MG63 (cell line): ENCODE measurements around the gene SELENOT. TPM values are rescaled to one million over a fixed set of nuclear protein-coding genes. Genes with fewer than 3 reads are reported as not detected.

Experiments used
- DNase-seq: peaks from one replicate; pipeline ENCODE4 v3.0.0-alpha.2; 2020
- H3K27me3 ChIP-seq: fragments of 250-450 bp; sonication (Bioruptor Pico); 2 replicates; pipeline ENCODE4 v1.5.1; 2020; ENCODE audit warnings: mild to moderate bottlenecking, moderate library complexity
- H3K36me3 ChIP-seq: fragments of 250-450 bp; sonication (Bioruptor Pico); 2 replicates; pipeline ENCODE4 v1.5.1; 2020; ENCODE audit warnings: mild to moderate bottlenecking, moderate library complexity
- H3K4me3 ChIP-seq: fragments of 250-450 bp; sonication (Bioruptor Pico); 2 replicates; pipeline ENCODE4 v1.5.1; 2020; ENCODE audit warnings: mild to moderate bottlenecking, moderate library complexity
- H3K9me3 ChIP-seq: fragments of 250-450 bp; sonication (Bioruptor Pico); 2 replicates; pipeline ENCODE4 v1.5.1; 2020; ENCODE audit warnings: mild to moderate bottlenecking, moderate library complexity
- total RNA-seq: library from RNA; depleted of rRNA; stranded (reverse); fragments of >200 nt; shearing (Covaris generic); gene quantifications from 2 replicates; pipeline ENCODE4 v1.2.3, GENCODE V29; 2014; ENCODE audit warnings: low replicate concordance

The SELENOT gene
- total RNA-seq, 1 experiment from 2014 or later: 174 TPM

DNA sequence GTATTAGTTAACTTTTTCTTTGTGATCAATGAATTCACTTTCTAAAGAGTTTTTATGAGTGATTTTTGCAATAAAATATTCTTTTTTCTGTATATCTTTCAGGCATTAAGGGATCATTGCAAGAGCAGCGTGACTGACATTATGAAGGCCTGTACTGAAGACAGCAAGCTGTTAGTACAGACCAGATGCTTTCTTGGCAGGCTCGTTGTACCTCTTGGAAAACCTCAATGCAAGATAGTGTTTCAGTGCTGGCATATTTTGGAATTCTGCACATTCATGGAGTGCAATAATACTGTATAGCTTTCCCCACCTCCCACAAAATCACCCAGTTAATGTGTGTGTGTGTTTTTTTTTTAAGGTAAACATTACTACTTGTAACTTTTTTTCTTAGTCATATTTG, 24.4 kb downstream of the SELENOT start:
- Histone ChIP-seq H3K4me3 (no peak overlapping the region), H3K27me3 (no peaks in the 10 kb centered on the region), H3K36me3 (peaks cover 36% of the 10 kb centered on the region), H3K9me3 (no peaks in the 10 kb centered on the region)
- peak; percentile 31 for DNase-seq

GRCh38 chr3:150631515-150632221, 28.5 kb downstream of the SELENOT start:
- H3K36me3 ChIP-seq: peaks cover 24% of the 10 kb centered on the region
- H3K27me3 ChIP-seq: no peaks in the 10 kb centered on the region
- no peak overlapping the region for H3K4me3 ChIP-seq
- no peak for DNase-seq
- H3K9me3 ChIP-seq: no peaks in the 10 kb centered on the region

DNA sequence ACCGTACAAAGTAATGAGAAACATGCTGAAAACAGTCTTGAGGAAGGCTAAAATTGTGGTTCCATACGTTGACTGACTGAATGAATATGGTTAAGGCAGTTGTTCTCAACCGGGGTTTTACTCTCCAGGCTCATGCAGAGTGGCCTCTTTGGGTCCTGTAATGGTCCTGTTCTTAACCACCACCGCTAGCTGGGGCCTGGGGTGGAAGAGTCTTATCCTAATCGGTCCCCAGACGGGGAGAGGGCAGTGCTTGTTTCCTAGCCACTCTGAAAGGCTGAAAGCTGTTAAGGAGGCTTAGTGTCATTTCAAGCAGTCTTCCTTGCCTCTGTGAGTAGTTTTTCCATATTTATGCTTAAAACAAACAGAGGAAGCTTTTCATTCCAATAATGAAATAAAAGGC, 32.0 kb downstream of the SELENOT start:
- DNase-seq: no peak
- H3K9me3 ChIP-seq: no peaks in the 10 kb centered on the region
- H3K36me3 ChIP-seq: peaks cover 5% of the 10 kb centered on the region; the same call in 1 of the 2 replicates
- H3K27me3 ChIP-seq: no peaks in the 10 kb centered on the region
- H3K4me3 ChIP-seq: no peak overlapping the region

- no peak for DNase-seq
- Histone ChIP-seq H3K4me3 (no peak overlapping the region), H3K9me3 (peaks cover 2% of the 10 kb centered on the region; the same call in 1 of the 2 replicates), H3K36me3 (peaks cover under 1% of the 10 kb centered on the region; the same call in 1 of the 2 replicates), H3K27me3 (no peaks in the 10 kb centered on the region)
Observed at GRCh38 chr3:150635526-150635925, 32.4 kb downstream of the SELENOT start.

DNA sequence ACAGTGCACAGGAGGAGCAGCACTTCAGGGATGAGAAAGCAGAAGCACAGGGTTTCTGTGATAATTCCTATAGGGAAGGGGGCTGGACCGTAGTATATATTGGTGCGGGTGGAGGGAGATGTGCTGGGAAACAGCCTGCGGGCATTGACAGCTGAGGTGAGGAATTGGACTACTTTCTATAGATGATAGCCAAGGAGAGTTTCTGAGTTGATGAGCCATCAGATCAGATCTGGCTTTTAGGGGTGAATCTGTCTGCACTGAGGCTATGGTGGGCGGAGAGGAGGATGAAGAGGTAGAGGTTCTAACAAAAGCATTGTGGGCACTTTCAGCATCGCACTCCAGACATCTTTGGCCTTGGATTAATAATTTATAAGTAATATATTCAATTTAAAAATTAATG, 33.1 kb downstream of the SELENOT start:
- Histone ChIP-seq H3K4me3 (no peak overlapping the region), H3K9me3 (peaks cover 3% of the 10 kb centered on the region; the same call in 1 of the 2 replicates), H3K36me3 (no peaks in the 10 kb centered on the region), H3K27me3 (no peaks in the 10 kb centered on the region)
- no peak for DNase-seq

DNA sequence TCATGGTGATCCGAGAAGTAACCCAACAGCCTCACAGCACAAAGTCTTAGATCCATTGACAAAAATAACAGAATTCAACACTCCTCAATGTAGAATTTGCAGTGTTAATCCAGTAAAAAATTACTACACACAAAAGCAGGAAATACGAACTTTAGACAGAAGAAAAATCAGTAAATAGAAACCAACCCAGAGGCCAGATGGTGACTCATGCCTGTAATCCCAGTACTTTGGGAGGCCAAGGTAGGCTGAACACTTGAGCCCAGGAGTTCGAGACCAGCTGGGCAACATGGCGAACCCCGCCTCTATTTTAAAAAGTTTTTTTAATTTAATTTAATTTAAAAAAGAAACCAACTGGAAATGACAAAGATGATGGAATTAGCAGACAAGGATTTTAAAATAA, 36.1 kb downstream of the SELENOT start:
- peak; percentile 21 for DNase-seq
- Histone ChIP-seq H3K4me3 (no peak overlapping the region), H3K36me3 (no peaks in the 10 kb centered on the region), H3K9me3 (peaks cover 3% of the 10 kb centered on the region; the same call in 1 of the 2 replicates), H3K27me3 (no peaks in the 10 kb centered on the region)

DNA sequence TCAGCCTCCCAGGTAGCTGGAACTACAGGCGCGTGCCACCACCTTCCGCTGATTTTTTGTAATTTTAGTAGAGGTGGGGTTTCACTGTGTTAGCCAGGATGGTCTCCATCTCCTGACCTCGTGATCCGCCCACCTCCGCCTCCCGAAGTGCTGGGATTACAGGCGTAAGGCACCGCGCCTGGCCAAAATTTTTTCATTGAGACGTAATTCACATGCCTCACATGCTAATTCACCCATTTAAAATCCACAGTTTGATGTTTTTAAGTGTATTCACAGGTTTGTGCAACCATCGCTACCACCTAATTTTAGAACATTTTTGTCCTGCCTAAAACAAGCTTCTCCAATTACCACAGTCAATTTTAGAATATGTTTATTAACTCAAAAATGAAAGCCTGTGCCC, 37.1 kb downstream of the SELENOT start:
- Histone ChIP-seq H3K4me3 (no peak overlapping the region), H3K9me3 (peaks cover 3% of the 10 kb centered on the region; the same call in 1 of the 2 replicates), H3K27me3 (no peaks in the 10 kb centered on the region), H3K36me3 (no peaks in the 10 kb centered on the region)
- no peak for DNase-seq

GRCh38 chr3:150653110-150653561, 50.0 kb downstream of the SELENOT start:
- Histone ChIP-seq H3K9me3 (no peaks in the 10 kb centered on the region), H3K4me3 (no peak overlapping the region), H3K36me3 (no peaks in the 10 kb centered on the region), H3K27me3 (peaks cover 2% of the 10 kb centered on the region; the same call in 1 of the 2 replicates)
- DNase-seq: no peak

DNA sequence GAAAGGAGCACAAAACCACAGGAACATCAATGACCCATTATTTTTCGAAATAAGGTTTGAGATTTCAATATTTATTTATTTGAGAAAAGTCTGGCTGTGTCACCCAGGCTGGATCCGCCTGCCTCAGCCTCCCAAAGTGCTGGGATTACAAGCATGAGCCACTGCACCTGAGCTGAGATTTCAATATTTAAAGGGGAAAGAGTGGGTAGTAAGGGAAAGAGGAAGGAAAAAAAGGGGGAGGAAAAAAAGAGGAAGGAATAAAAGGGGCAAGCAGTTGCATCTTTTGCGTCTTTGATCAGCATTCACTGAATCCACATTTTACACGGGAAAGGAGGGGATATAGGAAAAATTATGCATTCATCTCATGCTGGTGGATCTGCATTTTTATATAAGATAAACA, 53.2 kb downstream of the SELENOT start:
- DNase-seq: no peak
- Histone ChIP-seq H3K36me3 (no peaks in the 10 kb centered on the region), H3K9me3 (no peaks in the 10 kb centered on the region), H3K27me3 (peaks cover 2% of the 10 kb centered on the region; the same call in 1 of the 2 replicates), H3K4me3 (no peak overlapping the region)

DNA sequence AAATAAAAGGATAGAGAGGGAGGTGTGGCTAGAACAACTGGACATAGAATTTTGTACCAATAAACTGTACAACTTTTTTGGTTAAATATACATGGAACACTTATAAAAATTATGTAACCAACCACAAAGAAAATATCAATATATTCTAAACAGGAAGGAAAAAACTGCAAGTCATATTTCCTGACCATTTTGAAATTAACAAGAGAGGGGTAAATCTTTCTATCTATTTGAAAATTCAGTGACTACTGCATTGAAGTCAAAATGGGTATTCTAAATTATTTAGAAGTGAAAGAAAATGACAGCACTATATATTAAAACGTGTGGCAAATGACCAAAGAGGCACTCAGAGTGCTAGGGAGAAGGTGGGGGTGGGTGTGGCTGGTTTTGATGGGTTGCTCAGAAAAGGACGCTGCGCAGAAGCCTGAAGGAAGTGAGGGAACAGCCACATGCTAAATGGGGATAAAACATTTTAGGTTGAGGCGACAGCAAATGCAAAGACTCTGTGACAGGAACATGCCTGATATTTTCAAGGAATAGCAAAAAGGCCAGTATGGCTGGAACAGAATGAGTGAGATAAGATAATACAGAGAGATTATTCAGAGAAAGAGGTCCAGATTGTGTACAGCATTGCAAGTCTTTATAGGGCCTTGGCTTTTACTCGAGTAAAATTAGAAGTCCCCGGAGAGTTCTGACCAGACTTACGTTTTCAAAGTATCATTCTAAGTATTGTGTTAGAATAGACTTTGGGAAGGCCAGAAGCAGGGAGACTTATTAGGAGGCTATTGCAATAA, 59.5 kb downstream of the SELENOT start:
- peaks cover 3% of the 10 kb centered on the region; the same call in 1 of the 2 replicates for H3K27me3 ChIP-seq
- no peak for DNase-seq

DNA sequence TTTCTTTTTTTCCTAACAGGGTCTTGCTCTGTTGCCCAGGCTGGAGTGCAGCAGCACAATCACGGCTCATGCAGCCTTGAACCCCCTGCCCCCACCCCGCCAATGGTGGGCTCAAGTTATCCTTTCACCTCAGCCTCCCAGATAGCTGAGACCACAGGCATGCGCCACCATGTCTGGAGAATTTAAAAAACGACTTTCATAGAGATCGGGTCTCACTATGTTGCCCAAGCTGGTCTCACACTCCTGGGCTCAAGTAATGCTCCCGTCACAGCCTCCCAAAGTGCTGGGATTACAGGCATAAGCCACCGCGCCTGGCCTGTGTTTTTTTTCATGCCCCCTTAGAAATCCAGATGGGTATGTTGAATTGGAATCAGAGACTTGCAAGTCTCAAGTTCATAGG, 60.3 kb downstream of the SELENOT start:
- Histone ChIP-seq H3K27me3 (peaks cover 7% of the 10 kb centered on the region; the same call in 1 of the 2 replicates), H3K4me3 (no peak overlapping the region), H3K9me3 (no peaks in the 10 kb centered on the region), H3K36me3 (no peaks in the 10 kb centered on the region)
- DNase-seq: no peak

More for the DNA sequence above, 59.5 kb downstream of the SELENOT start:
- no peaks in the 10 kb centered on the region for H3K36me3 ChIP-seq
- no peaks in the 10 kb centered on the region for H3K9me3 ChIP-seq
- no peak overlapping the region for H3K4me3 ChIP-seq

DNA sequence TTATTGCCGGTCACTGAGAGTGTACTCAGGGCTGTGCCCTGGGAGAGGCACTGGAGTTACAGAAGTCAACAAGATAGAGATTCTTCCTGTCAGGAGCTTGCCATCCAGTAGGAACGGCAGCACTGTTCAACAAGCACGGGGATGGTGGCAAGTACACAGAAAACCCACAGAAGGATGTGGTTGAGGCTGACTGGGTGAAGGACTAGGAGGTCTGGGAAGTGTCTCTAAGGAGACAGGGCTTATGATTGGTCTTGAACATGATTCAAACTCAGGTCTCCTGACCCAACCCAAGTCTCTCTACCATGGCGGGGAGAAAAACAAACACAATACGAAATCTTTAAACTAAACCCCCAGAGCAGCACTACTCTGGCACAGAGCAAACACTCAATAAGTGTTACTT, 63.0 kb downstream of the SELENOT start:
- H3K36me3 ChIP-seq: no peaks in the 10 kb centered on the region
- no peak for DNase-seq
- no peak overlapping the region for H3K4me3 ChIP-seq
- H3K9me3 ChIP-seq: no peaks in the 10 kb centered on the region
- H3K27me3 ChIP-seq: peaks cover 17% of the 10 kb centered on the region

DNA sequence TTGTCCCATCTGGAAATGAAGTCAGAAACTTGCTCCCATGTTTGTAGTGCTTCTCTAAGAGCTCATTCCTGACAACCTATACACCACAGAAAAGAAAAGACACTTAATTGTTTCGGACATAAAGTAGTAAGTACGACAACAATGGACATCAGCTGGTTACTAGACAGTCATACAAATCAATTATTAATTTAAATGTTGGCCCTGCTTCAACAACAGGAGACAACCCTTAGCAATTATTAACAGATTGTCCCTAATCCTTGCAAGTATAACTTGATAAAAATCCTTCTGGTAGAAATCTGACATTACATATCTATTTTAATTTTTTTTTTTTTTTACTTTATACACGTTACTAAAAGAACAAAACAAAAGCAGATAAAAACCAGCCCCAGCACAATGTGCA, 70.8 kb downstream of the SELENOT start:
- DNase-seq: no peak
- H3K36me3 ChIP-seq: no peaks in the 10 kb centered on the region

GRCh38 chr3:150675587-150675986, 72.5 kb downstream of the SELENOT start:
- no peak for DNase-seq
- Histone ChIP-seq H3K9me3 (peaks cover 19% of the 10 kb centered on the region), H3K27me3 (peaks cover 3% of the 10 kb centered on the region), H3K4me3 (no peak overlapping the region), H3K36me3 (no peaks in the 10 kb centered on the region)

More for the DNA sequence above, 70.8 kb downstream of the SELENOT start:
- no peak overlapping the region for H3K4me3 ChIP-seq
- H3K27me3 ChIP-seq: peaks cover 7% of the 10 kb centered on the region
- peaks cover 19% of the 10 kb centered on the region for H3K9me3 ChIP-seq
